Measurements from ENCODE around the gene EIF1.

- TF ChIP-seq NPAS2 (CRISPR knock-in tag; IDR thresholded peaks at IDR 0.05; ENCODE audit: borderline replicate concordance) (no peak), CTCF (IDR thresholded peaks at IDR 0.05) (no peak), RARB (CRISPR knock-in tag; IDR thresholded peaks at IDR 0.05) (no peak), CHD4 (IDR thresholded peaks at IDR 0.05; ENCODE audit: borderline replicate concordance) (no peak), POLR2A (IDR thresholded peaks at IDR 0.05; ENCODE audit: low read length) (no peak), GATA3 (IDR thresholded peaks at IDR 0.05; ENCODE audit: borderline replicate concordance) (no peak), ZSCAN20 (CRISPR knock-in tag; IDR thresholded peaks at IDR 0.05) (no peak), REST (IDR thresholded peaks at IDR 0.05) (no peak), KDM1A (IDR thresholded peaks at IDR 0.05; ENCODE audit: low read depth) (no peak), NR3C1 (IDR thresholded peaks at IDR 0.05) (no peak), SMC3 (IDR thresholded peaks at IDR 0.05) (no peak)
Observed at GRCh38 chr17:41731836-41732235, 43.2 kb downstream of the EIF1 start.
